Stimulated activated naive B cell treated with anti-CD40 and anti-IgM and Interleukin-4, amounts not matched to agents 10 μg/mL and 1 μg/mL and 100 μg/mL, for 72 hours (primary cell): Measurements from ENCODE around the gene GRK6.

Experiments
- ATAC-seq, 2 donors: fragments of 150-1000 bp; cut with Tn5 transposase; replicated peaks; 2 replicates each; pipeline ENCODE4 v1.10.0; 2021; ENCODE audit warnings: moderate library complexity in 1 of 2
- DNase-seq: peaks from one replicate; pipeline ENCODE4 v3.0.0; 2021
- H3K27ac Mint-ChIP-seq: one replicate; pipeline ENCODE4 v1.8.0; 2022; ENCODE audit warnings: mild to moderate bottlenecking, mixed read lengths
- H3K27me3 Mint-ChIP-seq, 2 donors: one replicate each; pipeline ENCODE4 v1.8.0; 2022; ENCODE audit warnings: mixed read lengths in 2 of 2
- H3K36me3 Mint-ChIP-seq, 2 donors: one replicate each; pipeline ENCODE4 v1.8.0; 2022; ENCODE audit warnings: mixed read lengths in 2 of 2, mild to moderate bottlenecking in 1 of 2
- H3K4me1 Mint-ChIP-seq, 2 donors: one replicate each; pipeline ENCODE4 v1.8.0; 2022; ENCODE audit warnings: mixed read lengths in 2 of 2, mild to moderate bottlenecking in 1 of 2
- H3K4me3 Mint-ChIP-seq, 2 donors: one replicate each; pipeline ENCODE4 v1.8.0; 2022; ENCODE audit warnings: mild to moderate bottlenecking in 2 of 2, mixed read lengths in 2 of 2, moderate library complexity in 1 of 2
- H3K9me3 Mint-ChIP-seq, 2 donors: one replicate each; pipeline ENCODE4 v1.8.0; 2022; ENCODE audit warnings: mixed read lengths in 2 of 2, mild to moderate bottlenecking in 1 of 2

The GRK6 gene

DNA sequence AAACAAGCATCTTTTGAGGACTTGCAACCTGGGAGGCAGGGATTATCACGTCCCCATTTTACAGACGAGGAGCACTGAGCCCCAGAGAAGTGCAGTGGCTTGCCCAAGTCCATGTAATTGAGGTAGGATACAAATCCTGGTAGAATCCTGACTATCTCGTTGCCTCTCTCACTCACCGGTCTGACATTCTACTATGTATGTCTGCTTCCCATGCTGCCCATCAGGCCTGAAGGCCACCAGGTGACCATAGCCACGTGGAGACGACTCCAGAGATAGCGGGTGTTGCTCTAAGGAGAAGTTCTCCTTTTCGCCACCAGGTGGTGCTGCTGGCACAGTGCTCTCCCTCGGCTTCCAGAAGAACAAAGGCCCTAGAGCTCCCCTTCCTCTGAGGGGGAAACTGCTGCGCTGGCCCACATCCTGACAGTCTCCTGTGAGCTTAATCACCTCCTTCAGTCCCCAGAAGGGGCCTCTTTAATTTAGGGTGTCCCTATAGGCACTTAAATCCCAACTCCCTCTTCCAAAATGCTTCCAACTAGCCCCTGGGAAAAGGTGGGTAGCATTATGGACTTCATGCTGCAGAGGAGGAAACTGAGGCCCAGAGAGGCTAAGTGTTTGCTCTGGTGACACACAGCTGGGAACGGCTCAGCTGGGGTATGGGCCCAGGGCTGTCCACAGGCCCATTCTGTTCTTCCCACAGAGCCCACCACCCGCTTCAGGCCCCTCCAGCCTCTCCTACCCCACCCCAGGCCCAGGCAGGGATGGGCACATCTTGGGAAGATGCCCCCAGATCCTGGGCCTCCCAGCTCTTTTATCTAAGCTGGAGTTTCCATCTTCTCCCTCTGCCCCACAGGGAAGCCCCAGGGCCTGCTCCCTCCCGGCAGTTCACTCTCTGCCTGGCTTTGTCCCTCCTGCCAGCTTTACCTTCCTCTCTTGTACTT is 35.8 kb upstream of the GRK6 start:
- Mint-ChIP-seq H3K27me3 (peaks cover 15 to 23% of the 10 kb centered on the region in 2 donors), H3K27ac (peak overlapping the region; percentile 75), H3K4me1 (peaks cover 22 to 33% of the 10 kb centered on the region in 2 donors), H3K36me3 (no peaks in the 10 kb centered on the region), H3K4me3 (no peak overlapping the region), H3K9me3 (no peaks in the 10 kb centered on the region)
- DNase-seq (peak; percentile 74), ATAC-seq (peak; percentile 90 to 95)

DNA sequence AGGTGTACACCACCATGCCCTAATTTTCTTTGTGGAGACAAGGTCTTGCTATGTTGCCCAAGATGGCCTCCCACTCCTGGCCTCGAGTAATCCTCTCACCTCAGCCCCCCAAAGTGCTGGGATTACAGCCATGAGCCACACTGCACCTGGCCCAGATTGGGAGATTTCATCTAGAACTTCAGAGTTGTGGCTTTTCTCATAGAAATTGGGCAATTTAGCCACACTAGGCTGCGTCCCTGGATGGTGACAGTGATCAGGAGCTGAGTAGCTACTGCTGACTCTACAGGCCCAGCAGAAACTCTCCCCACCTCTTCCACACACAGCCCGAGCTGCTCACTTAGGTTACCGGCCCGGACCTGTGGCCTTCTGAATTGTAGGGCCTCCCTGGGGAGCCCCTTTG is 33.7 kb upstream of the GRK6 start:
- Mint-ChIP-seq H3K36me3 (no peaks in the 10 kb centered on the region), H3K27ac (peak overlapping the region; percentile 28), H3K27me3 (peaks cover 17 to 34% of the 10 kb centered on the region in 2 donors), H3K4me1 (peaks cover 22 to 33% of the 10 kb centered on the region in 2 donors), H3K4me3 (no peak overlapping the region), H3K9me3 (no peaks in the 10 kb centered on the region)
- ATAC-seq (no peak), DNase-seq (no peak)

DNA sequence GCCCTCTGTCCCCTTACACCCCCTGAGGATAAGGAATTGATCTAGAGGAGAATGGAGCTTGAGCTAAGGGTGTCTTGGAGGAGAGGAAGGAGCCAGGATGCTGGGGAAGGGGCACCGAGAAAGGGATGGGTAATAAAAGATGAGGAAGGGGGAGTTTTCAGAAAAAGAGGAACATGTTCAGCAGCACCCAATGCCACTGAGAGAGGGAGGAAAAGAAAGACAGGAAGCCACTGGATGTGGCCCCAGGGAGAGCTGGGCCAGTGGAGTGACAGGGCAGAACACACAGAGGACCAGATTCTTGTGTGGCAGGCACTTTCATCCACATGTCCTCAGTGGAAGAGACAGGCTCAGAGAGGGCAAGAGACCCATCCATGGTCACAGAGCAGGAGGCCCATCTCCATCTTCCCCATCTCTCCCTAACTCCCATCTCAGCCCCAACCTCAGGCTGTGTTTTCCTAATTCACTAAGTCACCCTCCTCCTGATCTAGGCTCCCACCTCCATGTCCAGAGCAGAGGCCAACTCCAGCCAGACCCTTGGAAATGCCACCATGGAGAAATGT is 33.2 kb upstream of the GRK6 start:
- ATAC-seq (no peak), DNase-seq (no peak)
- H3K9me3 Mint-ChIP-seq = no peaks in the 10 kb centered on the region
- H3K4me3 Mint-ChIP-seq = no peak overlapping the region
- H3K36me3 Mint-ChIP-seq = no peaks in the 10 kb centered on the region
- H3K4me1 Mint-ChIP-seq = peaks cover 22 to 33% of the 10 kb centered on the region in 2 donors
- H3K27ac Mint-ChIP-seq = peak overlapping the region; percentile 28
- peaks cover 19 to 35% of the 10 kb centered on the region in 2 donors for H3K27me3 Mint-ChIP-seq

DNA sequence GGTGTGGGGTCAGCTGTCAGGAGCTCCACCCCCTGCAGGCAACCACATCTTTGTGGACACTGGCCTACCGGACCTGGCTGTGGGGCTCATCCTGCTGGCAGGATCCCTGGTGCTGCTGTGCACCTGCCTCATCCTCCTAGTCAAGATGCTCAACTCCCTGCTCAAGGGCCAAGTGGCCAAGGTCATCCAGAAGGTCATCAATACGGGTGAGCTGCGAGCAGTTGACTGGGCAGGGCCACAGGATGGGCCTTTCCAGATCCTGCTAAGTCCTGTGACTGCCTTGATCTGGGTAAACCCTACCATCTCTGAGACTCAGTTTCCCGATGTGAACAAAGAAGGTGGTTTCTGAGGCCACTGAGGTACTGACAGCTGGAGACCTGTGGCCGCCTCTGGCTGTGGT is 32.5 kb upstream of the GRK6 start:
- H3K4me3 Mint-ChIP-seq = no peak overlapping the region
- H3K27ac Mint-ChIP-seq = no peak overlapping the region
- no peak for DNase-seq
- H3K36me3 Mint-ChIP-seq = no peaks in the 10 kb centered on the region
- peaks cover 13 to 36% of the 10 kb centered on the region in 2 donors for H3K27me3 Mint-ChIP-seq
- ATAC-seq = no peak
- no peaks in the 10 kb centered on the region for H3K9me3 Mint-ChIP-seq
- peaks cover 22 to 33% of the 10 kb centered on the region in 2 donors for H3K4me1 Mint-ChIP-seq

DNA sequence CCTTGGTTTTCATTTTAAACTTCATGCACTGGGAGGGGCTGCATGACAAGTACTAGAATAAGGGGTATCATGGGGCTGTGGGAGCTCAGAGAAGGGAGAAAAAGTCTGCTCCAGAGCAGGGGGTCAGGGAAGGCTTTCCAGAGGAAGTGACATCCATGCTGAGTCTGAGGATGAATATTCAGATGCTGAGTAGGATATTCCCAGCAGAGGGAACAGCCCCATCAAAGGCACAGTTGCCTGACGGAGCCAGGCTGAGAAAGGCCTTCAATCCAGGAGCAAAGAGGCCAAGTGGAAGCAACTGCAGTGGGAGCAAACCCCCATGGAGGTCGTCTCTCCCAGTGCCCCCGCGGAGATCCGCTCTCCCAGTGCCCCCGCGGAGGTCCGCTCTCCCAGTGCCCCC is 30.4 kb upstream of the GRK6 start:
- ATAC-seq (no peak), DNase-seq (no peak)
- H3K27me3 Mint-ChIP-seq = peaks cover 7 to 38% of the 10 kb centered on the region in 2 donors
- H3K27ac Mint-ChIP-seq = no peak overlapping the region
- no peaks in the 10 kb centered on the region for H3K36me3 Mint-ChIP-seq
- no peak overlapping the region for H3K4me3 Mint-ChIP-seq
- no peaks in the 10 kb centered on the region for H3K9me3 Mint-ChIP-seq
- peaks cover 9 to 14% of the 10 kb centered on the region in 2 donors for H3K4me1 Mint-ChIP-seq

DNA sequence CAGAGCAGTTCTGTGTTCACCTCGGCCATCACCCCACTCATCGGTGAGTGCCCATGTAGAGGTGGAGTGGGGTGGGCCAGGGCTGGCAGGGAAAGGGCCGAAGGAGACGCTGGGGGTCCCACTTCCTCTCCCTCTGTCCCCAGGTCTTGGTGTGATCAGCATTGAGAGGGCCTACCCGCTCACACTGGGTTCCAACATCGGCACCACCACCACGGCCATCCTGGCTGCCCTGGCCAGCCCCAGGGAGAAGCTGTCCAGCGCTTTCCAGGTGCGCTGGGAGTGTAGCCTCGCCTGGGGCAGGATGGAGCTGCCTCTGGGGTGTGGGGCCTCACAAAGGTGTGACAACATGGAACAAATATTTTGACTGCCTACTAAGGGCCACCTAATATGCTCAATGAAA is 29.7 kb upstream of the GRK6 start:
- ATAC-seq = no peak
- Mint-ChIP-seq H3K36me3 (no peaks in the 10 kb centered on the region), H3K9me3 (no peaks in the 10 kb centered on the region), H3K4me1 (peaks cover 6 to 9% of the 10 kb centered on the region in 2 donors), H3K27me3 (peaks cover 12 to 46% of the 10 kb centered on the region in 2 donors), H3K27ac (no peak overlapping the region), H3K4me3 (no peak overlapping the region)
- DNase-seq = no peak

DNA sequence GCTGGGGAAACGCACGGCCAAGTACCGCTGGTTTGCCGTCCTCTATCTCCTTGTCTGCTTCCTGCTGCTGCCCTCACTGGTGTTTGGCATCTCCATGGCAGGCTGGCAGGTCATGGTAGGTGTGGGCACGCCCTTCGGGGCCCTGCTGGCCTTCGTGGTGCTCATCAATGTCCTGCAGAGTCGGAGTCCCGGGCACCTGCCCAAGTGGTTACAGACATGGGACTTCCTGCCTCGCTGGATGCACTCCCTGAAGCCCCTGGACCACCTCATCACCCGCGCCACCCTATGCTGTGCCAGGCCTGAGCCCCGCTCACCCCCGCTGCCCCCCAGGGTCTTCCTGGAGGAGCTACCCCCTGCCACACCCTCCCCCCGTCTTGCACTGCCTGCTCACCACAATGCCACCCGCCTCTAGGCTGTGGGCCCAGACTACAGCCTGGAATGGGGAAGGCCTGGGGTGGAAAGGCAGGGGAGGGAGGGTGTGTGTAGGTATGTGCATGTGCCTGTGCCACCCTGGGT is 28.5 kb upstream of the GRK6 start:
- H3K27ac Mint-ChIP-seq = no peak overlapping the region
- H3K4me1 Mint-ChIP-seq = peaks cover 9 to 16% of the 10 kb centered on the region in 2 donors
- ATAC-seq (no peak), DNase-seq (no peak)
- no peaks in the 10 kb centered on the region for H3K36me3 Mint-ChIP-seq
- no peaks in the 10 kb centered on the region for H3K9me3 Mint-ChIP-seq
- no peak overlapping the region for H3K4me3 Mint-ChIP-seq
- H3K27me3 Mint-ChIP-seq = peaks cover 19 to 57% of the 10 kb centered on the region in 2 donors

DNA sequence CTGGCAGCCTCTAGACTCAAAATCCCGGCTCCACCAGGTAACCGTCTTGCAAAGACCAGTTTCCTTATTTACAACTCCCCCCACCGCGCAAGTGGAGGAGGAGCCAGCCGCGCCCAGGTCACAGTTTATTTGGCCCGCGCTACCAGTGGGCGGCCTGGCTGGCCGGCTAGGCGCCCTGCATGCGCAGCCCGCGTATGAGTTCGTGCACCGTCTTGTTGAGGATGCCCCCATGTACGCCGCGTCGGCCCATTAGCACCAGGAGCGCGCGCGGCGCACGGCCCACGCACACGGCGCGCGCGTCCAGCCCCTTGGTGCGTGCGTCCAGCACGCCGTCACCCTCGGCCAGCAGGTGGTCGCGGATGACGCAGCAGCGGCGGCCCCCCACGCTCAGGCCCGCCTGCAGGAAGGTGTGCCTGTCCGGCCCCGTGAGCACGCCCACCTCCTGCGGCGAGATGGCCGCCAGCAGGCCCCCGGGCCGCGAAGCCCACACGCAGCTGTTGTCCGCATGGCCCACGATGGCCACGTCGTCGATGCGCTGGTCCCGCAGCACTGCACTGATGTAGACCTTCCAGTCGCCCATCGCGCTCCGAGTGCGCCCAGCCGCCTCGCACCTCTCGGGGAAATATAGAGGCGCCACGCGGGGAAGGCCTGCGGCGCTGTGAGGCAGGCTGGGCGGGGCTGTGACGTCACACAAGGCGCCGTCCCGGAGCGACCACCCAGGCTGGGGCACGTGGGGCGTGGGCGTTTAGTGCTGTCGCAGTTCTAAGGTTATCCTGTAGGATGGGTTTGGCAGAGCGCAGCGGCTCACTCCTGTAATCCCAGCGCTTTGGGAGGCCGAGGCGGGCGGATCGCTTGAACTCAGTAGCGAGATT is 26.2 kb upstream of the GRK6 start, which contains the start of gene PFN3:
Gene PFN3, minus strand, starts transcription at position 665 of the 872 bp plus-strand sequence. Its CDS starts 85 bp downstream, at position 580.
- no peaks in the 10 kb centered on the region for H3K36me3 Mint-ChIP-seq

DNA sequence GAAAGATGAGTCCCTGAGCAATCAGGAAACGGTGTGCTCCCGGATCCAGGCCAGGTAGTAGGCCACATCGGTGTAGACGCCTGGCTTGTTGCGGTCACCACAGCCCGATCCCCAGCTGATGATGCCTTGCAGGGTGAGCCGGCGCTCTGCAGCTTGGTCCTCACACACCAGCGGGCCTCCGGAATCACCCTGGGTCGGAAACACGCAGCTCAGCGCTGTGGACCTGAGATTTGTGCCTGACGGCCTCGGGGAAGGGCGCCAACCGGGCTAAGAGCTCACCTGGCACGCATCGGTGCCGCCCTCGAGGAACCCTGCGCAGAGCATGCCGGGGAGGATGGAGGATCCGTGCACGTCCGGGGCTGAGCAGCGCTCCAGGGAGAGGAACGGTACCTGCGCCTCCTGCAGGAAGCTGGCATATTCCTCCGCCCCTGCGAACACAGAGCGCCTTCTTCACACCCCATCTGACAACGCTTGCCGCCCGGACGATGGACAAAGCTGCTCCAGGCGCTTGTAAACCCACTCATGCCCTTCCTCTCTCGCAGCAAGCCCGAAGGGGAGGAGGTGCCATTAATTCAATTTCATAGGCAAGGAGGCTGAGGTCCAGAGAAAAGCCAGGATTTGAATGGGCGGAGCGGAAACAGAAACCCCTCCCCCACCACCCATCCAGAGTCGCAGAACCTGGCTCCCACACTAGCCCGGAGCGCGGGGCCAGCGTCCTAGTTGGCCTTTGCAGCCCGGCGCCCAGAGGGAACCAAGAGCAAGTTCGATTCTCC is 24.0 kb upstream of the GRK6 start:
- peak overlapping the region; percentile 7 for H3K27ac Mint-ChIP-seq
- H3K4me3 Mint-ChIP-seq = peak overlapping the region; percentile 82 to 84
- H3K27me3 Mint-ChIP-seq = peaks cover 21 to 53% of the 10 kb centered on the region in 2 donors
- no peak for DNase-seq
- no peaks in the 10 kb centered on the region for H3K9me3 Mint-ChIP-seq
- peak in 1 of 2 donors; percentile 8 for ATAC-seq
- H3K4me1 Mint-ChIP-seq = peaks cover 28 to 38% of the 10 kb centered on the region in 2 donors
- H3K36me3 Mint-ChIP-seq = no peaks in the 10 kb centered on the region

More for the DNA sequence above, 26.2 kb upstream of the GRK6 start, which contains the start of gene PFN3:
- no peak for ATAC-seq
- DNase-seq = no peak
- Mint-ChIP-seq H3K27me3 (peaks cover 23 to 63% of the 10 kb centered on the region in 2 donors), H3K27ac (peak within 1 kb of the TSS; percentile 16), H3K4me1 (peaks cover 19 to 27% of the 10 kb centered on the region in 2 donors), H3K4me3 (no peak within 1 kb of the TSS), H3K9me3 (no peaks in the 10 kb centered on the region)

DNA sequence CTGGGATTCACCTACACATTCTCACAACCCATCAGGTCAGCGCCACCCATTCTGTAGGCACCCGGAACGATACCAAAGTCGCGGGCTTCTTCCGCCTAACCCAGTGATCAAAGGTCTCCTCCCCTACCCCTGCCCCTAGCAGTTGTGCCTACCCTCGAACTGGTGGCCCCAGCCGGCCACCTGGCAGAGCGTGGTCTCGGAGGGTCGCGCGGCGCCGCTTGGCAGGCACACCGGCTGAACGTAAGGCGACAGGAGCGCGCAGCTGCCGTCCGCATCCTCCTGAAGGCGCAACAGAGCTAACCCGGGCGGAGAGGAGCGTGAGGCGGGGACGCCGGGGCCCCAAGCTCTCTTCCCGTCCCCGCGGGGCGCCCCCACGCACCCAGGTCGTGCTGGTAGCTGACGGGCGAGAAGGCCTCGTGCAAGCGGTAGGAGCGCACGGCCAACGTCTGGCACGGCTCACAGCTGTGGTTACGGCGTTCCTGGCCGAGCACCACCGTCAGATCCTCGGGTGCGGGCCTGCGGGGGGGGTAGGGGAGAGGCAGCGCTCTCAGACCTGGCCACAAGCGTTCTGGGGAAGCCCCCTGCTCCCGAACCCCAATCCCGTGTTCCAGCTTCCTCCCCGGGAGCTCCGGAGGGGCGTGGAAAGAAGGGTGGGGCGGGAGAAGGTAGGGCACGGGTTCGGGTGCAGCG is 23.2 kb upstream of the GRK6 start:
- Mint-ChIP-seq H3K36me3 (no peaks in the 10 kb centered on the region), H3K27ac (peak overlapping the region; percentile 79), H3K4me3 (peak overlapping the region; percentile 82 to 84), H3K27me3 (peaks cover 18 to 47% of the 10 kb centered on the region in 2 donors), H3K4me1 (peaks cover 28 to 38% of the 10 kb centered on the region in 2 donors), H3K9me3 (no peaks in the 10 kb centered on the region)
- ATAC-seq (peak; percentile 19 to 26), DNase-seq (no peak)

DNA sequence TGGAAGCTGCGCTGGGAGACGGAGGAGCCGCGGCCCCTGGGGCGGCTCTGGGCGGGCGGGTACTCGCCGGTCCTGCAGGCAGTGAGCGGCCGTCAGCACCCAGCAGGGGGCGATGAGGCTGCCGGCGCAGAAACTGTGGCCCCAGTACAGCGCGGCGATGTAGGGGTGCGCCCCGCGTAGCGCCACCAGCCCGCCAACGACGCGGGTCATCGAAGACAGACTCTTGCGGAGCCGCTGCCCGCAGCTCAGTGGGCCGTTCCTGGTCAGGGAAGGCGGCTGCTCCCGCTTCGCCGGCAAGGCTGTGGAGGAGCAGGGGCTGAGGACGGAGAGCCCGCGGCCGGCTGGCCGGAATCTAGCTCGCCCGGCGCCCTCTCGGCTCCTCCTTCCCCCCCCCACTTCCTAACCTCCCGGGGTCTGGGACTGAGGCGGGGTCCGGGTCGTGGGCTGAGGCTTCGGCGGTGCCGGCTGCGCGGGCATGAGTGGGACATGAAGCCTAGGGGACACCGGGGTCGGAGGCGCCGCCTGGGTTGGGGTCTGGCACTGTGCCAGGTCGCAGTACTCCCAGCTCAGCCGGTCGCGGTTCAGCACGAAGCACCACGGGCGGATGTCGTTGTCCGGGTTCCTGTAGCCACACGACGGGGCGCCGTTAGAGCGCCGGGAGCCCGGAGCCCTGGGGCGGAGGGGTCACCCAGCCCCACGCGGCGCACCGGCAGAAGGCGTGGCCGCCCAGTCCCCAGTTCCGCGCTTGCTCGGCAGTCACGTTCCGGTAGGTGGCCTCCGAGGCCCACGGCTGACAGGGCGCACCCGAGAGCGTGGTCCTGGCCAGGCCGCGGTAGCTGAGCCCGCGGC is 22.5 kb upstream of the GRK6 start:
- peaks cover 18 to 40% of the 10 kb centered on the region in 2 donors for H3K27me3 Mint-ChIP-seq

DNA sequence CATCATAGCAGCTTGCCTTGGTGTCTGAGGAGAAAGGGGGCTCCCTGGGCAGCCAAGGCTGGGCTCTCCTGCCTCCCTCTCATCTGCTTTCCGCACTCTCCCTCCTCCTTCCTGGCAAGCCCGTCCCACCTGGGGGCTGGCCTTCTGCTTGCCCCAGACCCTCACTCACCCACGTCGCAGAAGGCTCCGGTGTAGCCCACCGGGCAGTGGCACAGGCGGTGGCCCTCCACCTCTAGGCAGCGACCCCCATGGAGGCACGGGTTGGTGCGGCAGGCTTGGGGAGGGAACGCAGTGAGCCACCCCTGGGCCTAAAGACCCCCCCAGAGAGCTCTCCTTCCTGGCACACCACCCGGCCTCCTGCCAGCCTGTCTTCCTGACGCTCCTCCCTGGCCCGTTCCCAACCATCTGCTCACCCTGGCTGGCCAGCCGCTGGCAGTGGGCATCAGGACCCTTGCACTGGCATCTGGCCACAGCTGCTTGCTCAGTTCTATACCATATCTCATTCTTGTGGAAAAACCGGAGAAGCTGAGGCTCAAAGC is 21.8 kb upstream of the GRK6 start:
- H3K27me3 Mint-ChIP-seq = peaks cover 18 to 33% of the 10 kb centered on the region in 2 donors
- H3K27ac Mint-ChIP-seq = peak overlapping the region; percentile 65
- no peaks in the 10 kb centered on the region for H3K36me3 Mint-ChIP-seq

More for the DNA sequence above, 22.5 kb upstream of the GRK6 start:
- DNase-seq (peak; percentile 73), ATAC-seq (peak; percentile 88 to 89)
- no peaks in the 10 kb centered on the region for H3K9me3 Mint-ChIP-seq
- peak overlapping the region; percentile 82 to 84 for H3K4me3 Mint-ChIP-seq
- peaks cover 28 to 38% of the 10 kb centered on the region in 2 donors for H3K4me1 Mint-ChIP-seq
- H3K36me3 Mint-ChIP-seq = no peaks in the 10 kb centered on the region
- H3K27ac Mint-ChIP-seq = peak overlapping the region; percentile 79

More for the DNA sequence above, 21.8 kb upstream of the GRK6 start:
- Mint-ChIP-seq H3K4me1 (peaks cover 28 to 38% of the 10 kb centered on the region in 2 donors), H3K4me3 (peak overlapping the region; percentile 82 to 84), H3K9me3 (no peaks in the 10 kb centered on the region)
- DNase-seq = no peak
- ATAC-seq = no peak
